HG02973 (cell line): ENCODE measurements around the gene PHAF1.

Source experiments
- ATAC-seq: cut with Tn5 transposase; IDR thresholded peaks from one replicate; pipeline ENCODE4 v1.9.1; 2021; ENCODE audit warnings: moderate library complexity; ENCODE audit not compliant: unreplicated experiment

The PHAF1 gene

DNA sequence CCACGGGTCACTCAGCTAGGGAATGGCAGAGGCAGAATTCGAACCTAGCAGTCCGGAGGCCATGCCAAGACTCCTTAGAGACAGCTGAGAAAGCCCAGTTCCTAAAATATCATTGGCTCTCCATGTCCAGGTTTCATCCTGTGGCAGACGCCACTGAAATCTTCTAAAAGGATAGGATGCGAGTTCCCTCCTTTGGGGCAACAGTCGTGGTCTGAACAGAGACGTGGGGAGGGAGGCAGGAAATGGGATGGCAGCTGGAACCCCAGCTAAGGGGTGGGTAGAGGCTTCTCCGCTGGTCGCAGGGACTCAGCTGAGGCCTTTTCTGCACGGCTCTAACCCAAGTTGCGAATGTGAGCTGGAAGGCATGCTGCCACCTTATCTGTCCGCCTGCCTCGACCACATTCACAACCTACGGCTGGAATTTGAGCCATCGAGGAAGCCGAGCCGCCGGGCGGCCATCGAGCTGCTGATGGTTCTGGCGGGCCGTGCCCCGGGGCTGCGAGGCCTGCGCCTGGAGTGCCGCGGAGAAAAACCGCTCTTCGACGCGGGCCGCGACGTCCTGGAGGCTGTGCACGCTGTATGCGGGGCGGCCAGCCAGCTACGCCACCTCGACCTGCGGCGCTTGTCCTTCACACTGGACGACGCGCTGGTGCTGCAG lies 52.9 kb downstream of the PHAF1 start:
- ATAC-seq = no peak

DNA sequence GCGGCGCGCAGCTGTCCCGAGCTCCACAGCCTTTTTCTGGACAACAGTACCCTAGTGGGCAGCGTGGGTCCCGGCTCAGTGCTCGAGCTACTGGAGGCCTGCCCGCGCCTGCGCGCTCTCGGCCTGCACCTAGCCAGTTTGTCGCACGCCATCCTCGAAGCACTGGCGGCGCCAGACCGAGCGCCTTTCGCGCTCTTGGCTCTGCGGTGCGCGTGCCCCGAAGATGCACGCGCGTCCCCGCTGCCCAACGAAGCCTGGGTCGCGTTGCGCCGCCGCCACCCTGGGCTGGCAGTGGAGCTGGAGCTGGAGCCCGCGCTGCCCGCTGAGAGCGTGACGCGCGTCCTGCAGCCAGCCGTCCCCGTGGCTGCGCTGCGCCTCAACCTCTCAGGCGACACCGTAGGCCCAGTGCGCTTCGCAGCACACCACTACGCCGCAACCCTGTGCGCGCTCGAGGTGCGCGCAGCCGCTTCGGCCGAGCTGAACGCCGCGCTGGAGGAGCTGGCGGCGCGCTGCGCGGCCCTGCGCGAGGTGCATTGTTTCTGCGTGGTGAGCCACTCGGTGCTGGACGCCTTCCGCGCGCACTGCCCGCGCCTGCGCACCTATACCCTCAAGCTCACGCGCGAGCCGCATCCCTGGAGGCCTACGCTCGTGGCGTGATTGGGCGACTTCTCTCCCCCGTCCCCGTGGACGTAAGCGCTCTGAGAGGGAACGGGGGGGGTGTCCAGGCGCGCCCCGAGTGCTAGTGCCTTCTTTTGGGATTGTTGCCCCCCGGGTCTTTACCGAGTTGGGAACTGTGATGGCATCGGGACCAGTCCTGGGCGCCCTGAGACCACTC lies 53.6 kb downstream of the PHAF1 start:
- no peak for ATAC-seq

- no peak for ATAC-seq
These were observed 54.3 kb downstream of the PHAF1 start for GRCh38 chr16:67163999-67164558.

DNA sequence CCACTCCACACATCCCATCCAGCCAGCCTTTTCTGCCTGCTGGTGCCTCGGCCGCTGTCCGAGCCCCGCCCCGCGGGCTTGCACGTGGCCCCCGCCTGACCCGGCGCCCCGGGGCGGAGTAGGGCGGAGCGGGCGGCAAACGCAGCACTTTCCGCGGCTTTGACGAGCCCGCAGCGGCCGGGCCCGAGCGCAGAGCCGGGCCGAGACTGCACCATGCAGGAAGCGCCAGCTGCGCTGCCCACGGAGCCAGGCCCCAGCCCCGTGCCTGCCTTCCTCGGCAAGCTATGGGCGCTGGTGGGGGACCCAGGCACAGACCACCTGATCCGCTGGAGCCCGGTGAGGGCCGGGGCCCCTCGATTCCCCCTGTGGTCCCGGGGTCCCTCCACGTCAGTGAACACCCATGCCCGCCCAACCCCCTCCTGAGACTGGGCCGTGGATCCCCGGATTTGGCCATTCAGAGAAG lies 54.9 kb downstream of the PHAF1 start, which contains the start of gene HSF4:
Gene HSF4, plus strand, starts transcription at position 147 of the 463 bp plus-strand sequence. Its CDS starts 67 bp downstream, at position 214.
- ATAC-seq = no peak

GRCh38 chr16:67165121-67166078 lies 55.7 kb downstream of the PHAF1 start:
- no peak for ATAC-seq

DNA sequence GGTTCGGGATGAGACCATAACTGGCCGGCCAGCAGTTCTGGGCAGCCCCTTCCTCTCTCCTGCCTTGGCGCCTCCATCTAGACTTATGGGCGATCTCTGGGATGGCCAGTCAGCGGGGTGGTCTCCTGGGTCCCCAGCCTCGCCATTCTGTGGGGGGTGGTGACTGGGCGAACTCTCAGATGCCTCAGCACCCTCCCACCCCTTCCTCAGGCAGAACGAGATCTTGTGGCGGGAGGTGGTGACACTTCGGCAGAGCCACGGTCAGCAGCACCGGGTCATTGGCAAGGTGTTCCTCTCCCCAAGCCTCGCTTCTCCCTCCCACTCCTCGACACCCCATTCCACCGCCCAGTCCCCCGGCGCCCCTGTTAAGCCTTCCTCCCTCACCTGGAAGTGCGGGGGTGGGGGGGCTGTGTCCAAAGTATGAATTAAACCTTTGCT lies 56.4 kb downstream of the PHAF1 start:
- no peak for ATAC-seq

DNA sequence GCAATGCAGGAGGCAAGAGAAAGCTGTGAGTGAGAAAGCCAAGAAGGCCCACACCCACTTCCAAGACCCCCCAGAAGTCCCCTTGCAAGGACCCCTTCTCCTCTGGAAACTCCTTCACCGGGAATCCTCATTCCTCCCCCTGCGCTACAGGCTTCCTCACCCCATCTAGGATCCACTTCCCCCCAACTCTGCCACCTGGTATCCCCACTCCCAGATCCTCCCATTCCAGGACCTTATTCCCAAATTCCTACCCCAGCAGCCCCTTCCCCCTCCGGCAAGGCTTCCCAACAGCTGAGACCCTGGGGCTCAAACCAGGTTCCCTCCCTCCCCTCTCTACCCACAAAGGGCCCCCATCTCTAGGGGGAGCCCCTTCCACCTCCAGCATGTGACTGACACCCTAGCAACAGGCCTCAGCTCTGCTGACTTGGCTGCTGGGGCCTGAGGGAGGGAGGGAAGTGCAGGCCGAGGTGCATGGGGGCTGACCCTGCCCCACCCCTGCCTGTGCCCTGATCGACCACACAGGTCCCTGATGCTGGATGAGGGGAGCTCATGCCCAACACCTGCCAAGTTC lies 56.9 kb downstream of the PHAF1 start:
- no peak for ATAC-seq

GRCh38 chr16:67167588-67167987 lies 57.8 kb downstream of the PHAF1 start:
- ATAC-seq = no peak

GRCh38 chr16:67169011-67169451 lies 59.3 kb downstream of the PHAF1 start:
- no peak for ATAC-seq

DNA sequence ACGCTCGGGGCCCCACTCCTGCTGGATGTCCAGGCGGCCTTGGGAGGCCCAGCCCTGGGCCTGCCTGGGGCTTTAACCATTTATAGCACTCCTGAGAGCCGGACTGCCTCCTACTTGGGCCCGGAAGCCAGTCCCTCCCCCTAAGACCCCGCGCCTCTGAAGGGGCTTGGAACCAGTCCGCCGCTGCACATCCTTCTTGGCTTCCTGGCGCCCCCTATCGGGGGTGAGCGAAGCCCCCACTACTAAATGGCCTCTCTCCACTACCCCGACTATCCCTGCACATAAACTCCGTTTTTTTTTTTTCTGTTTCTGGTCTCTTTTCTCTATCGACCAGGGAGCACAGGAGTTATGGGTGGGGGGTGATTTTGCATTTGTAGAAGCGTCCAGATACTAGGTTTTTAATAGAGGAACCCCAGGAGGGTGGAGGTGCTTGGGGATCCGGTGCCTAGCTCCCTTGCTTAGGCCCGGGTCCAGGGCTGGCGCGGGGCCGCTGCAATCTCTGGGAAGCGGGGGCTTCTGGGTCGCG lies 60.0 kb downstream of the PHAF1 start:
- no peak for ATAC-seq

DNA sequence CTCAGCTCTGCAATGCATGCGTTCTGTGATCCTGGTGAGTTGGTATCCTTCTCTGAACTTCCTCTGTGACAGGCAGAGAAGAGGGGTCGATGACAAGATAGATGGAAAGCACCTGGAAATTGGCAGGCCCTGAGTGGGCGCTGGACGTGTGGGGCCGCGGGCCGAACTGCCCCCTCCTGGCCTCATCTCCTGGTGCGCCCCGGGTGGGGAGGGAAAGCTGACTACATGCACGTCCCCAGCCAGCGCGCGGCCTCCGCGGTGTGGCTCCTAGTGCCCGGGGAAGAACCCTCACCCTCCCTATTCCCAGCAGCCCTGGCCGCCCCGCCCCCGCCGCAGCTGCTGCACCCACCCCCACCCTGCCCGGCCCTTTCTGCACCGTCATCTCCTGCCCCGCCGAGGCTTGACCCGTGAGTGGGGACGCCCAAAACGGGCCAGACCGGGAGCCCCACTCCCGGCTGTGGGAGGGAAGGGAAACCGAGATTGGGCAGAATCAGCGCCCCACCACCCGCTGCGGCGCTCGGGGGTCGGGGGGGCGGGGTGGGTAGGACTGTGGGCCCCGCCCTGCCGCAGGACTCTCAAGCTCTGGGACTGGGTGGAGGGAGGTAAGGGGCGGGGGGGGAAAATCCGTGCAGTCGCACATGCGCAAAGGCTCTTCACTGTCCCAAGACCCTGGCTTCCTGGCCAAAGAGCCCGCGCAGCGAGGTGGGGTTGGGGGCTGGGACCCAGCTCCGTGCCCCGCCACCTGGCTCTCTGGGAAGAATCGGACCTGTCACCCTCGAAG lies 60.6 kb downstream of the PHAF1 start, which contains the start of gene NOL3:
Gene NOL3, plus strand, starts transcription at position 371 of the 781 bp plus-strand sequence.
- ATAC-seq = peak; percentile 29

DNA sequence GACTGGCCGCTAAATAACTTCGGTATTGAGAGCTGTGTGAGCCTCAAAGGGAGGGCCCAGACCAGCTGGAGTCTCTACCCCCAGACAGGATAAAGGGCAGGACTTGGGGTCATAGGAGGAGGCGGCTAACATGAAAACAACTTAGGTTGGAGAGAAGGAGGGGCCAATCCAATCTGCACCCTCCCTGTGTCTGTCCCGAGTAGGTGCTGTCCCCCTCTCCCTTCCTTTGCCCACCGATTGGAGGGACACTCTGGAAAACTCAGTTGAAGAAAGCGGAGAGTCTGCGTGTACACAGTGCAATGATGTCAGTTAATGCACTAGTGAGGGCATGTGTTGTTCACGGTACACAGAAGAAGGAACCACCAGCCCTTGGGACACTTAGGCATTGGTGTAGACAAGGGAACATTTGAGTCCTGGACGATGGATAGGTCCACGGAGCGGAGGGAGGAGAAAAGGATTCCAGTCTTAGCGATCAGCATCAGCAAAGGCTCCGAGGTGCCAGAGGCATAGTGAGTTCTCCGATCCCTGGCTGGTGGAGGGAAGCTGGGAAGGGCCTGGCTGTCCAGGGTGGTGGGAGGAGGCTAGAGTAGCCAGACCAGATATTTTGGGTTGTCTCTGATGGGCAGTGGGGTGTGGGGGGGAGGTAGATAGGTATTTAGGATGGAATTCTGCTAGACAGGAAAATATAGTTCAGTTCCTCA lies 61.4 kb downstream of the PHAF1 start:
- ATAC-seq = peak; percentile 5

- no peak for ATAC-seq
These were observed 63.6 kb downstream of the PHAF1 start for GRCh38 chr16:67173323-67173722.

DNA sequence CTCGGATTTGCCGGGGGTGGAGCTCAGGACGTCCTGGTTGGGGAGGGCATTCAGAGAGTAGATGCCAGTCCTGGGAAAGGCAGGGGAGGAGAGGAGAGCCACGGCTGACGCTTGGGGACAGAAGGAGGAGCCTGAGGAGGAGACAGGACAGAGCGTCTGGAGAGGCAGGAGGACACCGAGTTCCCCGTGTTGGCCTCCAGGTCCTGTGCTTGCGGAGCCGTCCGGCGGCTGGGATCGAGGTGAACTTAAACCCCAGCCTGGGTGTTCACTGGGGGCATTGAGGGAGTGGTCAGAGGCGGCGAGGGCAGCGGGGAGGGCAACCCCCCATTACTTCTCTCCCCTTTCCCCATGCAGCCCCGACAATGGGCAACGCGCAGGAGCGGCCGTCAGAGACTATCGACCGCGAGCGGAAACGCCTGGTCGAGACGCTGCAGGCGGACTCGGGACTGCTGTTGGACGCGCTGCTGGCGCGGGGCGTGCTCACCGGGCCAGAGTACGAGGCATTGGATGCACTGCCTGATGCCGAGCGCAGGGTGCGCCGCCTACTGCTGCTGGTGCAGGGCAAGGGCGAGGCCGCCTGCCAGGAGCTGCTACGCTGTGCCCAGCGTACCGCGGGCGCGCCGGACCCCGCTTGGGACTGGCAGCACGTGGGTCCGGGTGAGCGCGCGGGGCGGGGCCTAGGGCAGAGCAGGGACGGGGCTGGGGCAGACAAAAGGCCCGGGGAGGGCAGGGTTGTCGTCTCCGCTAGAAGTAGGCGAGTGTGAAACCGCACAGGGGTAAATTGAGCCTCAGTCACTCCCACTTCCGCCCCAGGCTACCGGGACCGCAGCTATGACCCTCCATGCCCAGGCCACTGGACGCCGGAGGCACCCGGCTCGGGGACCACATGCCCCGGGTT lies 64.3 kb downstream of the PHAF1 start:
- peak; percentile 22 for ATAC-seq

- no peak for ATAC-seq
These were observed 65.0 kb downstream of the PHAF1 start for GRCh38 chr16:67174706-67175231.

- no peak for ATAC-seq
These were observed 66.9 kb downstream of the PHAF1 start for GRCh38 chr16:67176662-67177061.
